HUES64 (cell line): ENCODE data around the gene PSMC3.

Experiments used
- H3K27ac ChIP-seq: 2 replicates; pipeline ENCODE4 v1.7.0; 2013; ENCODE audit warnings: low read depth, low read length, inconsistent platforms
- H3K27me3 ChIP-seq: 2 replicates; pipeline ENCODE4 v1.6.1; 2013; ENCODE audit warnings: mild to moderate bottlenecking, low read length; ENCODE audit not compliant: insufficient read depth
- H3K36me3 ChIP-seq: 2 replicates; pipeline ENCODE4 v1.6.1; 2013; ENCODE audit warnings: mild to moderate bottlenecking, low read length; ENCODE audit not compliant: insufficient read depth
- H3K4me1 ChIP-seq: 2 replicates; pipeline ENCODE4 v1.6.1; 2013; ENCODE audit warnings: mild to moderate bottlenecking, low read length, moderate library complexity; ENCODE audit not compliant: insufficient read depth
- H3K4me3 ChIP-seq: 2 replicates; pipeline ENCODE4 v1.5.1; 2013; ENCODE audit warnings: mild to moderate bottlenecking, low read length, moderate library complexity
- H3K9ac ChIP-seq: 2 replicates; pipeline ENCODE4 v1.6.1; 2013; ENCODE audit warnings: mild to moderate bottlenecking, low read depth, low read length
- H3K9me3 ChIP-seq: 2 replicates; pipeline ENCODE4 v1.6.1; 2013; ENCODE audit warnings: low read depth, low read length; ENCODE audit not compliant: insufficient read depth
- WGBS: fragments of 150-250, 120-280 bp; methylation state at CpG from one replicate; pipeline ENCODE4 v1.1.7; 2013; ENCODE audit warnings: missing lambda C conversion rate; 5-methylcytosine and 5-hydroxymethylcytosine counted together

PSMC3 gene

GRCh38 chr11:47430524-47430923, 4.3 kb upstream of the PSMC3 start:
- no peaks in the 10 kb centered on the region for H3K36me3 ChIP-seq
- H3K4me1 ChIP-seq, result no peaks in the 10 kb centered on the region
- no peak overlapping the region for H3K9ac ChIP-seq
- H3K27ac ChIP-seq, result no peak overlapping the region
- H3K4me3 ChIP-seq, result no peak overlapping the region
- 81% methylated on average over 5 of the region's 5 CpGs for WGBS
- no peaks in the 10 kb centered on the region for H3K9me3 ChIP-seq
- H3K27me3 ChIP-seq, result no peaks in the 10 kb centered on the region

GRCh38 chr11:47425611-47426010, 628 bp downstream of the PSMC3 start:
- 4% methylated on average over 13 of the region's 14 CpGs for WGBS

GRCh38 chr11:47418454-47419259, 7.6 kb downstream of the PSMC3 start:
- 96% methylated on average over 23 of the region's 23 CpGs for WGBS
- Histone ChIP-seq H3K27me3 (no peaks in the 10 kb centered on the region), H3K4me1 (0 out of 2 replicates have a peak, but pooled peaks cover 4% of the 10 kb centered on the region), H3K9me3 (no peaks in the 10 kb centered on the region), H3K9ac (no peak overlapping the region), H3K4me3 (no peak overlapping the region), H3K36me3 (peaks cover 77% of the 10 kb centered on the region), H3K27ac (no peak overlapping the region)

More at GRCh38 chr11:47425611-47426010, 628 bp downstream of the PSMC3 start:
- Histone ChIP-seq H3K4me3 (peak overlapping the region; percentile 69), H3K27ac (peak overlapping the region; percentile 87), H3K9me3 (no peaks in the 10 kb centered on the region), H3K27me3 (no peaks in the 10 kb centered on the region), H3K36me3 (peaks cover 44% of the 10 kb centered on the region), H3K9ac (peak overlapping the region; percentile 94), H3K4me1 (no peaks in the 10 kb centered on the region; the same call in 1 of the 2 replicates)

- H3K9ac ChIP-seq, result no peak overlapping the region
- H3K4me1 ChIP-seq, result 0 out of 2 replicates have a peak, but pooled peaks cover 4% of the 10 kb centered on the region
- 93% methylated on average over 6 of the region's 6 CpGs for WGBS
- H3K36me3 ChIP-seq, result peaks cover 71% of the 10 kb centered on the region
- no peak overlapping the region for H3K27ac ChIP-seq
- H3K9me3 ChIP-seq, result no peaks in the 10 kb centered on the region
- H3K27me3 ChIP-seq, result no peaks in the 10 kb centered on the region
- no peak overlapping the region for H3K4me3 ChIP-seq
These were observed 8.5 kb downstream of the PSMC3 start for GRCh38 chr11:47417712-47418111.

GRCh38 chr11:47415949-47416472, 10.2 kb downstream of the PSMC3 start:
- H3K4me1 ChIP-seq, result 0 out of 2 replicates have a peak, but pooled peaks cover 4% of the 10 kb centered on the region
- peak overlapping the region; percentile 25; the same call in 1 of the 2 replicates for H3K9ac ChIP-seq
- 63% methylated on average over 11 of the region's 13 CpGs for WGBS
- H3K9me3 ChIP-seq, result no peaks in the 10 kb centered on the region
- H3K36me3 ChIP-seq, result peaks cover 56% of the 10 kb centered on the region
- H3K4me3 ChIP-seq, result no peak overlapping the region
- peak overlapping the region; percentile 66 for H3K27ac ChIP-seq
- H3K27me3 ChIP-seq, result no peaks in the 10 kb centered on the region

- Histone ChIP-seq H3K27me3 (no peaks in the 10 kb centered on the region), H3K9me3 (no peaks in the 10 kb centered on the region), H3K36me3 (peaks cover 56% of the 10 kb centered on the region), H3K9ac (no peak overlapping the region), H3K27ac (peak overlapping the region; percentile 66), H3K4me1 (0 out of 2 replicates have a peak, but pooled peaks cover 4% of the 10 kb centered on the region), H3K4me3 (no peak overlapping the region)
- WGBS, result 90% methylated on average over 31 of the region's 31 CpGs
These were observed 11.0 kb downstream of the PSMC3 start for GRCh38 chr11:47415091-47415854.

GRCh38 chr11:47414685-47415070, 11.6 kb downstream of the PSMC3 start:
- no peak overlapping the region for H3K4me3 ChIP-seq
- no peak overlapping the region for H3K27ac ChIP-seq
- WGBS, result 92% methylated on average over 19 of the region's 19 CpGs
- H3K4me1 ChIP-seq, result 0 out of 2 replicates have a peak, but pooled peaks cover 4% of the 10 kb centered on the region
- H3K9ac ChIP-seq, result no peak overlapping the region
- H3K9me3 ChIP-seq, result no peaks in the 10 kb centered on the region
- H3K36me3 ChIP-seq, result peaks cover 50% of the 10 kb centered on the region
- no peaks in the 10 kb centered on the region for H3K27me3 ChIP-seq

GRCh38 chr11:47413908-47414684, 12.1 kb downstream of the PSMC3 start:
- H3K27ac ChIP-seq, result no peak overlapping the region
- peaks cover 4% of the 10 kb centered on the region; the same call in 1 of the 2 replicates for H3K4me1 ChIP-seq
- H3K36me3 ChIP-seq, result peaks cover 46% of the 10 kb centered on the region
- WGBS, result 88% methylated on average over 16 of the region's 16 CpGs
- H3K4me3 ChIP-seq, result no peak overlapping the region
- no peaks in the 10 kb centered on the region for H3K9me3 ChIP-seq
- no peaks in the 10 kb centered on the region for H3K27me3 ChIP-seq
- H3K9ac ChIP-seq, result no peak overlapping the region

GRCh38 chr11:47413351-47413750, 12.9 kb downstream of the PSMC3 start:
- no peak overlapping the region for H3K9ac ChIP-seq
- peaks cover 7% of the 10 kb centered on the region; the same call in 1 of the 2 replicates for H3K4me1 ChIP-seq
- no peaks in the 10 kb centered on the region for H3K27me3 ChIP-seq
- no peak overlapping the region for H3K4me3 ChIP-seq
- no peak overlapping the region for H3K27ac ChIP-seq
- no peaks in the 10 kb centered on the region for H3K9me3 ChIP-seq
- peaks cover 39% of the 10 kb centered on the region for H3K36me3 ChIP-seq
- 92% methylated on average over 13 of the region's 13 CpGs for WGBS

GRCh38 chr11:47411884-47412746, 14.1 kb downstream of the PSMC3 start:
- Histone ChIP-seq H3K27me3 (no peaks in the 10 kb centered on the region), H3K9ac (no peak overlapping the region), H3K27ac (no peak overlapping the region), H3K9me3 (no peaks in the 10 kb centered on the region), H3K4me3 (no peak overlapping the region), H3K36me3 (peaks cover 28% of the 10 kb centered on the region), H3K4me1 (peaks cover 13% of the 10 kb centered on the region; the same call in 1 of the 2 replicates)
- WGBS, result 84% methylated on average over 12 of the region's 12 CpGs
